HG03520 (cell line): ENCODE measurements around the gene SYNPO.

ENCODE experiments used
- ATAC-seq: cut with Tn5 transposase; IDR thresholded peaks from one replicate; pipeline ENCODE4 v1.9.1; 2021; ENCODE audit warnings: mild to moderate bottlenecking, moderate library complexity; ENCODE audit not compliant: unreplicated experiment

SYNPO gene

DNA sequence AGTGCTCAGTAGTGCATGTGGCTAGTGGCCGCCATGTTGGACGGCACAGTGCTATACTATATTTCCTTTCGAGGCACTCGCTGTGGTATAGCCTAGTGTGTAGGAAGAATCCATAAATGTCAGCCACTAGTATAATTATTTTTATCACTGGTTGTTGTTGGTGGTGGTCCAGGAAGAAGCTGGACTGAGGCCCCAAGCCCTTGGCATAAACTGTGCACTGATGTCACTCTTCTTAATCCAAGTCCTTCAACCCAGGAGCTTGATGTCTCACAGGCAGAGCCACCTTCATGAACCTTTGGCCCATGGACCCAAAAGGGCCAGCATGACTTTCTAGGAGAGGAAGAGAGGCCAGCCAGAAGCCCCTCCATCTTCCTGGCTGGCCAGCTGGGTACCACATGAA, 32.5 kb upstream of the SYNPO start:
- ATAC-seq = no peak

DNA sequence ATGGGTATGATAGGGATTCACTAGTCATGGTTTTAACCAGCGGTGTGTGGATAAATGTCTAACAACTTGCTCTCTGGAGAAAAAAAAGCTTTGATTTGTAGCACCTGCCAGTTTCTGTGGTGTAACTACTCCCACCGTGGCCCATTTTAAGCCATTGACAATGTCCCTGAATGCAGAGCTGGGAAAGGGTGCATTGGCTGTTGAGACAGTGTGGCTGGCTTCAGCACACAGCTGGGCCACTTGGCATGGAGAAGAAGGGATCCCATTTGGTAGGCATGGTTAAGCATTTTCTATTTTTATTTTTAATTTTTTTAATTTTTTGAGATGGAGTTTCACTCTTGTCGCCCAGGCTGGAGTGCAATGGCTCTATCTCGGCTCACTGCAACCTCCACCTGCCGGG, 31.5 kb upstream of the SYNPO start:
- no peak for ATAC-seq

- no peak for ATAC-seq
These were observed 30.4 kb upstream of the SYNPO start for GRCh38 chr5:150609843-150610584.

GRCh38 chr5:150611026-150611425, 29.4 kb upstream of the SYNPO start:
- no peak for ATAC-seq

DNA sequence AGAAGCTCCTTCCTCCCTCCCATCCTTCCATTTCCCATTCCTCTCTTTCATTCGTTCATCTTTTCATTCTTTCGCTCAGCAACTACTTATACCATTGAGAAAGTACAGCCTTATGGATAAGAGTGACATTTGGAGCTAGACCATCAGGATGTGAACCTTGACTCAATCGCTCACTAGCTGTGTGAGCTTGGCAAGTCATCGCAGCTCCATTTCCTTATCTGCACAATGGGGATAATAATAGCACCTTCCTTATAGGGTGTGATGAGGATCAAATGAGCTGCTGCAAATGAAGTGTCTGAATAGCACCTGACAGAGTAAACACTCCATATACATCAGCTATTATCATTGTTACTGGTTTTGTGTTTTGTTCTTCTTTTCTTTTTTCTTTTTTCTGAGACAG, 28.1 kb upstream of the SYNPO start:
- no peak for ATAC-seq

DNA sequence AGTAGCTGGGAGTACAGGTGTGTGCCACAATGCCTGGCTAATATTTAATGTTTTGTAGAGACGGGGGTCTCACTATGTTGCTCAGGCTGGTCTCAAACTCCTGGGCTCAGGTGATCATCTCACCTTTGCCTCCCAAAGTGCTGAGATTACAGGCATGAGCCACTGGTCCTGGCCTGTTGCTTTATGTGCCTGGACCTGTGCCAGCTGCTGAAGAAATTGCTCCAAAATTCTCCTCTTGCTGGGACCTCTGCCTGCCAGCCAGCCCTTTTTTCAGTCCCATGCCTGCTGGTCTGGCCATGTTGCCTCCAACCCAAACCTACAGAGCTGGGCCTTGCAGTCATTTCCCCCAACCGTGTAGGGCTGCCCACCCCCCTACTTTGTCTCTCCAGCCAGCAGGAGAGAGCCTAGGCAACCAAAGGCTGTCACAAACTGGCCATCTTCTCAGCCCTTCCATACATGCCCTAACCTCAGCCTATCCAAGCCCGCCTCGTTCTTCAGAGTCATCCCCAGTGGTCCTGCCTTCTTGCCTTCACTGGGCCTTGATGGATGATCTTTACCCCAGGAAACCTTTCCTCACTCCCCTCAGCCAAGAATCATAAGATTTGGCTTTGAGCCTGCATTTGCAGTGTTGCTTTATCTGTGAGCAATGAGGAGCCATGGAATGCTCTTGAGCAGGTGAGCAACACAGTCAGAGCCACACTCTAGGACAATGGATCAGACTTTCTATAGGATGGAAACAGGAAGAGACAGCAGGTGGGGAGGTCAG, 27.4 kb upstream of the SYNPO start:
- no peak for ATAC-seq

DNA sequence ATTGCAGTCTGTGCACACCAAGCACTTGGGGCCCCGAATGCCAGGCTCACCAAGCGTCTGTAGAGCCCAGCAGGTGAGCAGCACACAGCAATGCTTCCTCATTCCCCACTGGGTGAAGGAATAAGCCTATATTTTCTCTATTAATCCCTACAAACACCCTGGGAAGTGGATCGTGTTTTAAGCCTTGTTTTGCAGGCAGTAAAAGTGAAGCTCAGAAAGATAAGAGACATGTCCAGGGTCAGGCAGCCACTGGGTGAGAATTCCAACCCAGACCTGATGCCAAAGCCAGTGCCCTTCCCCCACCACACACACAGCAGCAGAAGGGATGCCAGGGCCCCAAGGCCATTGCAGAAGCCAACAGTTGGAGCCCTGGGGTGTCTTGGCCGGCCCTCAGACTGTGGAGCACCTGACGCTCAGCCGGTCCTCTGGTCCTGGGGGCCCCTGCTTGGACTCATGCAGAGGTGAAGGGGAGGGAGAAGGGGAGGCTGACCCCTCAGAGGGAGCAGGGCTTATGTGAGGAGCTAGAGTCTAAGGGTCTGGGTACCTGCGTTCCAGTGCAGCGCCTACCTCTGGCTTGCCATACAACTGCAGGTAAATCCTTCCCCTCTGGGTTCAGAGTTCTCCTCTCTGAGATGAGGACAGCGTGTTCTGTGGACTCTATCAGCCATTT, 26.3 kb upstream of the SYNPO start:
- no peak for ATAC-seq

DNA sequence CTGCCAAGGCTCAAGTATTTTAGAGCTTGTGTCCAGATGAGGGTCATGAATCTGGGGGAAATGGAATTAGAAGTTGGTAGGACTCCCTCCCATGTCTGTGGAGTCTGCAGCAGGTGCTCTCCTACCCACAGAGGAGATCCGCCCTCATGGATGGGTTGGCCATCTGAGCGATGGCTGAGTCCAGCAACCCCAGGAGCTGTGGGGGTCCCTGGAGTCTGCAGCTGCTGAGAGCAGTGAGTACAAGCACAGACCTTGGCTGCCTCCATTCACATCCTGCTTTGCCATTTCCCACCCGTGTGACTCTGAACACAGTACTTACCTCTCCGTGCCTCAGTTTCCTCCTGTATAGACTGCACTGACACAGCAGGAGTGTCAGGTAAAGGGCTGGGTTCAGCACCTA, 25.8 kb upstream of the SYNPO start:
- no peak for ATAC-seq

- no peak for ATAC-seq
These were observed 25.2 kb upstream of the SYNPO start for GRCh38 chr5:150615141-150615699.

GRCh38 chr5:150616024-150616470, 24.4 kb upstream of the SYNPO start:
- no peak for ATAC-seq

DNA sequence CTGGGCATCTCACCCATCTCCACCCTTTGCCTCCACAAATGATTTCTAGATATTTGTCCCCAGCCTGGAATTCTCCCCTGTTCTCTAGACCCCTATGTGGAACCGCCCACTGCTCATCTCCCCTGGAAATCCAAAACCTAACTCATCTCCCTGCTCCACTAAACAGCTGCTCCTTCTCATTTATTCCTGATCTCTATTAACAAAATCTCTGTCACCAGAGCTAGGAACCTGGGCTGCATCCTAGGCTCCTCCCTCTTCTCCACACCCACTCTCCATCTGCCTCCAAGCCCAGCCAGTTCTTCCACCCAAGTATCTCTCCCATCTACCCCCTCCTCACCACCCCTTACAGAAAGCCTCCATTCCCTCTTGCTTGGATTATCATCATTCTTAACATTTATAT, 24.0 kb upstream of the SYNPO start:
- ATAC-seq = no peak

DNA sequence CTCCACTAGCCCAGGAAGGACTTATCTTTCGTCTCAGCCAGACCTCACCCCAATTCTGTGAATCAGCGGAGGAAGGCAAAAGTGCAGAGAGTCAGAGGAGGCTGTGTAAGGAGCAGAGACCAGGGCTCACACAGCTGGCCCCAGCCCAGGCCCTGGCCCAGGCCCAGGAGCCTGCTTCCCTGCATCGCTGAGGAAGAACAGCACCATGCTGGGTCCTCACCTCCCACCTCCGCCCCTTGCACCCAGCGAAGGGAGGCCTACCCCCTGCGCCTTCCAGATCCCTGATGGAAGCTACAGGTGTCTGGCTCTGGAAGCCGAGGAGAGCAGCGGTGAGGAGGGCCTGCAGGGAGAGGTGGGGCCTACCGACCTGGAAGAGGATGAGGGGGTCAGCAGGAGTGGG, 22.3 kb upstream of the SYNPO start:
- ATAC-seq = no peak

DNA sequence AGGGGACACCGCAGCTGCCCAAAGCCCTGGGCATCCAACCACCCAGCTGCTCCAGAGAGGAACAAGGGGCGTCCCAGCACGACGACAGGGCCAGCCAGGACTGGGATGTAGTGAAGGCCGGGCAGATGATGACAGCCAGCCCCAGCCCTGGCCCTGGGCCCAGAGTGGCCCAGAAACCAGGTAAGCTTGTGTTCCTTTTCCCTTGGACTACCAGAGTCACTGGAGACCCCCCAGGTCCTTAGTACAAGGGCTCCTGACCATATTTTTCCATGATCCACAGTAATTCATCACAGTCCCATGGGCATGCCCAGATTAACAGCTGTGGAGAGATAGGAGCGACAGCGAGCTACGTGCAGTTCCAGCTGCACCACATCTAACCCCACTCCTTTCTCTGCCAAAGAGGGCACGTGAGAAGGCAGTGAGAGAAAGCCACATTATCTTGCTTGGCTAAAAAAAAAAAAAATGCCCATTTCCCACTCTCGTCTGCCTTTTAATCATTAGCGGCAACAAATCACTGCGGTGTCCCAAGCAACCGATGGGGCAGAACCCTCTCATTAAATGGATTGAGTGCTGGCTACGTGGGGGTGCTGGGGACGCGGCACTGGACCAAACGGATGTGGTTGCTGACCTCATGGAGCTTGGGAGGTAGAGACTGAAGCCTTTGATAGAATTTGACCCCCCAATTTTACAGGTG, 21.7 kb upstream of the SYNPO start:
- no peak for ATAC-seq

DNA sequence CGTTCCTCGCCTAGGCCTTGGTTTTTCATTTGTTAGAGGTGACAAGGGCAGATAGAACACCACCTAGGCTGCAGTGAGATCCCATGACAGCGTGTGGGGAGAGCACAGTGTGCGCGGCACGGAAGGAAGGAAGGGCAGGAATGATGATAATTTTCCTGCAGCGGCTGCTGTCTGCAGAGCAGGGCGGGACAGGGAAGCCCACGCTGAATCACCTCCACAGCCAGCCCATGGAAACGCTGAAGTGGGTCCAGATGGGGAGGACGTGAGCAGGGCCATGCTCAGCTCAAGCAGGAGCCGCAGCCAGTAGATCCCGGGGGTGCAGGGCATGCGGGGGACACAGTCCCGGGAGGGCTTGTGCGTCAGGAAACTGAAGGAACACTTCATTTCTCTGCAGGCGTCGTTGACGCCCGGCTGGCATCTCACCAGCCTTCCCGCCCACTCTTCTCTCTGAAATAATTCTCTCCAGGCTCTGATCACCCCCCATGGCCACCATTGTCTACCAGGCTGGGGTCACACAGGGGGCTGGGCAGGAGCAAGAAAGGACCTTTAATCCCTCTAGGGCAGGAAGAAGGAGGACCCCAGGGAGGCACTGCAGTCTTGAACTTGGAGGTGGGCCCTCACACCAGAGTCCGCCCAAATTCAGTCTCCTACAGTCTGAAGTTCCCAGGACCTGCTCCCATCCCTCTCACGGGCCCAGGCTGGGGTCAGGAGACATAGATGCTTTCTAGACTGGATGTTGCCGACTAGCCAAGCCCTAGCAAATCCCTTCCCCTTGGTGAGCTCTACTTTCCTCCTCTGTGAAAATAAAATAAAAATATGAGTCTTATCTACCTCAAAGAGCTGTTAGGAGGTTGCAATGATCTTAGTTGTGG, 20.9 kb upstream of the SYNPO start:
- ATAC-seq = no peak

GRCh38 chr5:150621301-150621700, 19.2 kb upstream of the SYNPO start:
- ATAC-seq = no peak

DNA sequence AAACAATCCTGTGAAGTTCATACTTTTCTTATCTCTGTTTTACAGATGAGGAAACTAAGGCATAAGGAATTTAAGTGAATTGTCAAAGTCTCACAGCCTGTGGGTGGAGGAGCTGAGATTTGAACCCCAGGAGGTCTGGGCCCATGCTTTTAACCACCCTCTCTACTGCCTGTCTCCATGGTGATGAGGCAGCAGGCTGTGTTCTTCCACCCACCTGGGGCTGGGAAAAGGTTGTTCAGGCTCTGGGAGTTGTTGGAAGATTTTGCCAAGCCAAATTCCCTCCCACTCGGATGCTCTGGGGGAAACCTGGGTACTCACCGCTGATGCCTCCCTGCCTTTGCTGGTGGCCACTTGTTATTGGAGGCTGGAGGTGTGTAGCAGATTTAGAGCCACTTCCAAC, 18.3 kb upstream of the SYNPO start:
- no peak for ATAC-seq

DNA sequence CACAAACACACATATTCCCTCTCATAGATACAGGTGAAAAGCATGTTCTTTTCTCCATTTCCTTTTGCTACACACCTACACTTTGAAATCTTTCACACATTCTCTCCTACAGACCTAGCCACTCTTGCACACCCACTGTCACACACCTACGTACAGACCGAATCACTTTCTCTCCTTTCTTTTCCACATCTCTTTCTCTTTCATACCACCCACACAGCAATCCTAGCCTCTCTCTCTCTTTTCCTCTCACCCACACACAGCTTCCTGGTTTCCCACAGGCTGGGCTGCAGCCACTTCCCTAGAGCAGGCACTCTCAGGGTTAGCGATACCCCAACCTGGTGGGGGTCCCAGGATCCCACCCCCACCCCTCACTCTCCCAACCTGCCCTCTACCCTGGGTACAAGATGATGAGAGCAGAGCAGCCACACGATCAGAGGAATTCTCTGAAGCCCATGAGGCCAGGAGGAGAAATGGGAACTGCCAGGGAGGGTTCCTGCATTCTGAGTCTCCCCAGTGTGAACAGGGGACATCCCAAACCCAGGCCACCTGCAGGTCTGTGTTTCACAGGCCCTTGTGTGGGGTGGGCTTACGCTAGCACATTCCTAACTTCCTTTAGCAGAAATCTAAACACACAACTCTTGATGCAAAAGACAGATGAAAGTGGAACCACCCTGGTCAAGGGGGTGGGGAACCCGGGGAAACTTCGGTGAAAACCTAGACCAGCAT, 17.1 kb upstream of the SYNPO start:
- no peak for ATAC-seq

DNA sequence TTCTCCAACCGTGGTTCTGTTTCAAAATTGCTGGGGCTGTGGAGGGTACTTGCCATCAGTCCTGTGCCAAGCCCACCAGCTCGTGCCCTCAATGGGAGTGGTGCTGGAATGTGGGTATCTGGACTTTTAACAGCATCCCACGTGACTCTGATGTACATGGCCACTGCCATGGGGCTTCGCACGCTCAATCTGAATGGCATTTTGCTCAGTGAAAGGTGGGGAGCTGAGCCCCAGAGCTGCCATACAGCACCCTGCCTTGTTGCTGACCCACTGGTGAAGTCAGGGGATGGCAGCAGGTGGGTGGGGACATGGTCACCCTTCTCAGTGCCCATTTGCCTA, 16.6 kb upstream of the SYNPO start:
- no peak for ATAC-seq

DNA sequence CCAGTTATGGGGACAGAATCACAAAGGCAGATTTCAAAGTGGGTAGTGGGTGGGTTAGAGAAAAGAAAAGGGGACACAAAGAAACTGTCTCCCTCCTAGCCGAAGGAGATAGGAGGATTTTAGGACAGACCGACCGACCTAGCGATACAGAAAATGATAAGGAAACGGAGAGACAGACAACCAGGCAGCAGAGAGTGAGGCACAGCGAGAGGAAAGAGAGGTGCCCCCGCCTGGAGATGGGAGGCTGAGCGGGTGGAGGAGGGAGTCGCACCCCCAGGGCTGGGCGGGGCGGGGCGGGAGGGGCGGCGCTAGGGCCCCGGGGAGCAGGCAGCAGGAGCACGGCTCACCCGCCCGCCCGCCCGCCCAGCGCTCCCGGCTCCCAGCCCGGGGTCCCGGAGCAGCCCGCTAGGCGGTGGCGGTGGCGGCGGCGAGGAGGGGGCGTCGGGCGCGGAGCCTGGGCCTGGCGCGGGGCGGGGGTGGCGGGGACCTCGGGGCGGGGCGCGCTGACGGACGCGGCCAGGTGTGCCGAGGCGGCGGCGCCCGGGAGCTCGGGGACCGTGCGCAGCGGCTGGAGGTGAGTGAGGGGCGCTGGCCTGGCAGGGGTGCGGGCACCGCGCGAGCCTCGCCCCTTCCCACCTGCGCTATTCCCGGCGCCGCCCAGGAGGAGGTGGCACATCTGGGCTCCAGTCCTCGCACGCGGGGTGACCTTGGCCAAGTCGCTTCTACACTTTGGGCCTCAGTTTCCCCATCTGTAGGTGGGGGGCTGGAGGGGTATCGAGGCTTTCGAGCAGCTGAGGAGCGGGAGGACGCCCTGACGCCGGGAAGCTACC, 15.9 kb upstream of the SYNPO start:
- no peak for ATAC-seq
